K562 (cell line): ENCODE measurements around the gene PLAC8. TPM values are rescaled to one million over a fixed set of nuclear protein-coding genes. Genes with fewer than 3 reads are reported as not detected.

Experiments used
- ATAC-seq: fragments of 200-7000 bp; cut with Tn5 transposase; 3 replicates; pipeline ENCODE4 v1.9.1; 2020; ENCODE audit warnings: moderate library complexity
- BruUV-seq: library from RNA; stranded (reverse); fragments of 400-500 nt; replicated peaks from 2 replicates; lab custom pipeline; 2021; lab: Mats Ljungman, UMichigan
- CTCF ChIA-PET: fragments of 300-600 bp; formaldehyde crosslinking; extraction: SDS; loops from one replicate; lab custom pipeline; 2021; ENCODE audit warnings: low intra/inter-chr PET ratio; lab: Yijun Ruan, JAX
- POLR2A ChIA-PET: fragments of 300-600, 350-650 bp; sonication (Branson Sonifier 250); formaldehyde crosslinking; extraction: SDS; loops from one replicate; lab custom pipeline; 2021; ENCODE audit warnings: antibody characterized with exemption, inconsistent platforms; lab: Yijun Ruan, JAX
- DNase-seq, 4 experiments: peaks; one replicate each; pipeline versions ENCODE4 v3.0.0 to v3.0.0-alpha.2; 2011 to 2018; ENCODE audit warnings: low spot score in 3 of 4, mixed read lengths in 3 of 4; ENCODE audit errors: extremely low read depth in 1 of 4
- FAIRE-seq: peaks from 2 replicates; lab custom pipeline; 2011; peaks lifted over from hg19 to GRCh38; lab: Jason Lieb, UNC
- H2AFZ ChIP-seq: 2 replicates; pipeline ENCODE4 v1.6.0; 2011; ENCODE audit warnings: low read depth, low read length, control low read depth, inconsistent platforms
- H3K27ac ChIP-seq: fragments of 200-600 bp; 3 replicates; pipeline ENCODE4 v1.8.0; 2011; ENCODE audit warnings: low read depth, mild to moderate bottlenecking, control low read depth, inconsistent platforms, low read length, moderate library complexity, mixed read lengths; ENCODE audit errors: extremely low read depth
- H3K27me3 ChIP-seq, 2 experiments: fragments of 300-600 bp in 1 of 2; 2 replicates in 1 of 2; 3 replicates in 1 of 2; pipeline versions ENCODE4 v1.6.0 to v1.8.0; 2011; ENCODE audit warnings: inconsistent platforms in 2 of 2, low read length in 2 of 2, mild to moderate bottlenecking in 1 of 2, mixed read lengths in 1 of 2, moderate library complexity in 1 of 2; ENCODE audit not compliant: control insufficient read depth in 2 of 2, insufficient read depth in 2 of 2
- H3K36me3 ChIP-seq: fragments of 300-600 bp; 3 replicates; pipeline ENCODE4 v1.8.0; 2011; ENCODE audit warnings: mild to moderate bottlenecking, low read length, inconsistent platforms; ENCODE audit not compliant: control insufficient read depth, insufficient read depth
- H3K4me1 ChIP-seq, 2 experiments: fragments of 200-600 bp in 1 of 2; replicated peaks in 1 of 2; 2 replicates in 1 of 2; 3 replicates in 1 of 2; pipeline versions ENCODE4 v1.5.1 to v1.8.0; 2011; ENCODE audit warnings: inconsistent platforms in 2 of 2, low read length in 2 of 2, mild to moderate bottlenecking in 1 of 2, mixed read lengths in 1 of 2, moderate library complexity in 1 of 2; ENCODE audit not compliant: control insufficient read depth in 2 of 2, insufficient read depth in 2 of 2
- H3K4me2 ChIP-seq: 2 replicates; pipeline ENCODE4 v1.6.1; 2011; ENCODE audit warnings: low read length, control low read depth, inconsistent platforms, mixed read lengths; ENCODE audit not compliant: insufficient read depth
- H3K4me3 ChIP-seq: fragments of 200-600 bp; sonication (generic), shearing (Covaris generic); 2 replicates; pipeline ENCODE4 v1.5.1; 2016; ENCODE audit warnings: control low read depth, inconsistent platforms
- H3K79me2 ChIP-seq: fragments of 200-600 bp; 3 replicates; pipeline ENCODE4 v1.8.0; 2011; ENCODE audit warnings: low read length, inconsistent platforms; ENCODE audit not compliant: control insufficient read depth, insufficient read depth
- H3K9ac ChIP-seq, 2 experiments: 2 replicates each; pipeline versions ENCODE4 v1.6.0 to v1.6.1; 2011; ENCODE audit warnings: low read depth in 2 of 2, low read length in 2 of 2, control low read depth in 1 of 2, inconsistent platforms in 1 of 2, mild to moderate bottlenecking in 1 of 2, mixed read lengths in 1 of 2; ENCODE audit not compliant: insufficient read depth in 1 of 2
- H3K9me1 ChIP-seq: one replicate; pipeline ENCODE4 v1.6.0; 2011; ENCODE audit warnings: inconsistent platforms, mild to moderate bottlenecking, low read length, moderate library complexity; ENCODE audit not compliant: control insufficient read depth, insufficient read depth
- H3K9me3 ChIP-seq: replicated peaks from 2 replicates; pipeline ENCODE4 v1.5.1; 2011; ENCODE audit warnings: low read depth, low read length, inconsistent platforms; ENCODE audit not compliant: control insufficient read depth, insufficient read depth
- H4K20me1 ChIP-seq: replicated peaks from 2 replicates; pipeline ENCODE4 v1.6.1; 2011; ENCODE audit warnings: low read length, inconsistent platforms, mixed read lengths; ENCODE audit not compliant: control insufficient read depth, insufficient read depth
- FOXP1 ChIP-seq: sonication (generic); formaldehyde crosslinking; IDR thresholded peaks from 2 replicates; pipeline ENCODE4 v1.8.0; 2022; ENCODE audit warnings: mild to moderate bottlenecking, missing genetic modification reagents
- NFE2 ChIP-seq: IDR thresholded peaks from 2 replicates; pipeline ENCODE4 v1.6.1; 2014; ENCODE audit warnings: antibody characterized with exemption, low read depth
- SMARCA5 ChIP-seq: fragments of 450-650 bp; IDR thresholded peaks from 2 replicates; pipeline ENCODE4 v1.6.1; 2016
- SMARCC2 ChIP-seq: fragments of 450-650 bp; IDR thresholded peaks from 2 replicates; pipeline ENCODE4 v1.6.1; 2017; ENCODE audit warnings: antibody characterized with exemption, moderate library complexity, mild to moderate bottlenecking, low read depth
- ZNF124 ChIP-seq: sonication (generic); formaldehyde crosslinking; IDR thresholded peaks from 2 replicates; pipeline ENCODE4 v1.8.1; 2022; ENCODE audit warnings: missing genetic modification reagents
- ZNF253 ChIP-seq: fragments of 250-450 bp; sonication (Bioruptor Pico); conservative IDR thresholded peaks from 2 replicates; pipeline ENCODE4 v1.6.1; 2021; ENCODE audit warnings: mild to moderate bottlenecking
- WGBS: fragments of 100-300 bp; shearing (Covaris generic); methylation state at CpG from one replicate; pipeline ENCODE4 v1.1.6; 2016; ENCODE audit warnings: low coverage, mixed read lengths; ENCODE audit not compliant: insufficient coverage; ENCODE audit errors: missing lambda C conversion rate; 5-methylcytosine and 5-hydroxymethylcytosine counted together
- in situ Hi-C: fragments of 300-500 bp; cut with MboI; formaldehyde crosslinking; loops from 4 replicates; pipeline ENCODE4 v1.15.0; 2018; ENCODE audit warnings: inconsistent platforms, mixed read lengths
- intact Hi-C: fragments of 100-400 bp; cut with micrococcal nuclease; formaldehyde crosslinking; loops from 2 replicates; pipeline ENCODE4 v1.14.2; 2022
- polyA plus RNA-seq, 8 experiments: library from polyadenylated mRNA; depleted of rRNA in 4 of 8; stranded (reverse) in 5 of 8; unstranded in 3 of 8; fragments of >200 nt; fragmentation: Nextera tagmentation in 2 of 8; fragmentation: Illumina TruSeq in 1 of 8; extraction: Ambion mirVana in 2 of 8; extraction: Trizol in 1 of 8; gene quantifications; 2 replicates each; pipeline versions ENCODE4 v1.2.1 to v1.2.3, GENCODE V29; 2011 to 2014; ENCODE audit warnings: inconsistent platforms in 1 of 8, missing spikeins in 1 of 8
- total RNA-seq, 7 experiments: library from RNA; depleted of rRNA in 6 of 7; stranded (reverse); fragments of >200 nt in 6 of 7; fragmentation: Illumina TruSeq in 2 of 7; extraction: Trizol in 2 of 7; gene quantifications; 2 replicates each; pipeline versions ENCODE4 v1.2.1 to v1.2.3, GENCODE V29; 2011 to 2021; ENCODE audit warnings: low replicate concordance in 1 of 7

PLAC8 gene
- total and polyA plus RNA-seq, 9 of the 15 experiments (the other 6 are each of a cell fraction or from before 2014, with no cell fraction given) = 0.27 to 0.51 TPM; not detected in 7

GRCh38 chr4:83125738-83126141 lies 11.2 kb upstream of the PLAC8 start:
- no peaks in the 10 kb centered on the region for H3K27me3 ChIP-seq
- no peaks in the 10 kb centered on the region for H3K36me3 ChIP-seq
- ChIA-PET POLR2A (no interaction called here), CTCF (no interaction called here)
- FAIRE-seq (no peak), DNase-seq (no peak), ATAC-seq (peak; percentile 35; the same call in 1 of the 3 replicates)
- H4K20me1 ChIP-seq = no peaks in the 10 kb centered on the region
- no peaks in the 10 kb centered on the region for H3K79me2 ChIP-seq
- BruUV-seq = no TSS peak
- TF ChIP-seq NFE2 (0 out of 2 replicates have a peak, but pooled peaks have one; percentile 21), FOXP1 (no peak)
- no peak overlapping the region for H3K27ac ChIP-seq
- no peaks in the 10 kb centered on the region for H3K9me3 ChIP-seq
- no peaks in the 10 kb centered on the region for H3K9me1 ChIP-seq
- in situ Hi-C loops = no loop called here
- no peak overlapping the region for H3K9ac ChIP-seq
- H3K4me3 ChIP-seq = no peak overlapping the region
- no peak overlapping the region for H3K4me2 ChIP-seq
- H3K4me1 ChIP-seq = no peaks in the 10 kb centered on the region
- WGBS = 21% methylated on average over 9 of the region's 9 CpGs
- intact Hi-C loops = no loop called here
- peak overlapping the region; percentile 34 for H2AFZ ChIP-seq

DNA sequence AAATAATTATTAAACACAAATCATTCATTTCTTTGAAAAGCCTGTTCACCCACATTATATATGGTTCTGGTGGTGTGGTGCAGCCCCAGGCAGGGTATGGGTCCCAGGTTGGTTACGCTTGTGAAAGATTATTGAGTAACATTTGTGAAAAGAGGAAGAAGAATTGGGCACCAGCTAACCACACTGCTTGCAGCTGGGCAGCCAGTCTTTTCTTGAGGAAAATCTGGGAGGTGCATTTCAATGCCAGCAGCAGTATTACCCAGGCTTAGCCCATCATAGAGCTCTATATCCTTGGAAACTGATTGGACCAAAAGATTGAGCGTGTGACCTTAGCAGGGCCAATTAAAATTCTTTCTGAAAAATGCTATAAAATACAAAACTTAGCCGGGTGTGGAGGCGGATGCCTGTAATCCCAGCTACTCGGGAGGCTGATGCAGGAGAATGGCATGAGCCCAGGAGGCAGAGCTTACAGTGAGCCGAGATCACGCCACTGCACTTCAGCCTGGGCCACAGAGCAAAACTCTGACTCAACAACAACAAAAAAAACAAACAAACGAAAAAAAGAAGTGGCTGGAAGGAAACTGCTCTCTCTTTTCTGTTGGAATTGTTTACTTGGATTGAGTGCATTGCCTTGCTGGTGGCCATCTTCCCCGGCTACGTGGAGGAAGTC lies 9.7 kb upstream of the PLAC8 start:
- 4% methylated on average over 10 of the region's 10 CpGs for WGBS
- H2AFZ ChIP-seq = 0 out of 2 replicates have a peak overlapping the region, but pooled peaks have one; percentile 28
- H3K79me2 ChIP-seq = no peaks in the 10 kb centered on the region
- BruUV-seq = no TSS peak
- TF ChIP-seq ZNF124 (CRISPR knock-in tag) (no peak), SMARCC2 (no peak), ZNF253 (no peak), SMARCA5 (no peak)
- in situ Hi-C loops = no loop called here
- H4K20me1 ChIP-seq = no peaks in the 10 kb centered on the region
- ChIA-PET CTCF (no interaction called here), POLR2A (no interaction called here)
- H3K9me1 ChIP-seq = no peaks in the 10 kb centered on the region
- H3K9ac ChIP-seq = no peak overlapping the region
- FAIRE-seq = no peak
- H3K9me3 ChIP-seq = no peaks in the 10 kb centered on the region
- H3K27me3 ChIP-seq = peaks cover 2 to 5% of the 10 kb centered on the region in 2 experiments; a peak in 1 of 5 replicates
- intact Hi-C loops = no loop called here
- H3K4me3 ChIP-seq = no peak overlapping the region
- no peak overlapping the region for H3K27ac ChIP-seq
- DNase-seq = no peak
- H3K36me3 ChIP-seq = no peaks in the 10 kb centered on the region
- no peak for ATAC-seq
- H3K4me1 ChIP-seq = no peaks in the 10 kb centered on the region
- no peak overlapping the region for H3K4me2 ChIP-seq
